ENCODE data around the gene ADAT2. TPM values are rescaled to one million over a fixed set of nuclear protein-coding genes. Genes with fewer than 3 reads are reported as not detected.

Gene ADAT2
- total RNA-seq, 2 experiments from 2014 or later = 21.4 to 22.0 TPM

DNA sequence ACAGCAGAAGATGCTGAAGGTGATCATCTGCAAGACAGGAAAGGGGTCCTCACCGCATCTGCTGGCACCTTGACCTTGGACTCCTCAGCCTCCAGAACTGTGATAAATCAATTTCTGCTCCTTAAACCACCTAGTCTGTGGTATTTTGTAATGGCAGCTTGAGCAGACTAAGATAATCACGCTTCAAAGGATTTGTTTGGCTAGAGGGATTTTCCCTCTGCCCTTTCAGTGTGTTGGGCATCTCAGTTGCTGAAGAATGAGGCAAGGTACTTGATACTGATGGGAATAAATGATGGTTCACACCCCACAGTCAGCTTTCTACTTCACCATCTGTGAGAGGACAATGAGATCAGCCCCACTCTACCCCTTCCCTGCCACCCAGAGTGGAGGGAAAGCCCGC, 60.2 kb downstream of the ADAT2 start:
- no peak for ATAC-seq
- ChIA-PET POLR2A (no interaction called here), CTCF (no interaction called here)
- peaks cover 5% of the 10 kb centered on the region for H3K27me3 Mint-ChIP-seq (ENCODE audit: low read depth)
- no peaks in the 10 kb centered on the region for H3K36me3 Mint-ChIP-seq (ENCODE audit: low read depth)
- H3K9me3 Mint-ChIP-seq (ENCODE audit: insufficient read depth) = no peaks in the 10 kb centered on the region
- no peak for DNase-seq
- no peak overlapping the region for H3K27ac Mint-ChIP-seq
- no peaks in the 10 kb centered on the region for H3K4me1 Mint-ChIP-seq (ENCODE audit: low read depth)
- H3K4me3 Mint-ChIP-seq = no peak overlapping the region

DNA sequence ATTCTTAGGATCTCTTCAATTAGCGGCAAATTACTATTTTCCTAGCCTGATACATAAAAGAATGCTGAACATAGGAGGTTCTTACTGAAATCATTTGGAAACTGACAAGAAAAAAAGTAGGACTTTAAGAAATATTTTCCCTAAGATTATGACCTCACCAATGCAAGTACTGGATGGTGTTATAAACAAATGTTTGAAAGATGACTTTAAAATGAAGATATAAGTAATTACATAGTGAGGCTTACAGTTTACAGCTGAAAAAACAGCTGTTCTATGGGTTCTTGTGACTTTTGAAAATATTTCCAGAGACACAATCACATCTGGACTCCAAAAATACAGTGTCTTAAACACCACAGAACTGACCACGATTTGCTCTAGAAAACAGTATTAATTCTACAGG, 64.9 kb downstream of the ADAT2 start:
- ChIA-PET POLR2A (interaction anchor here (0.6 kb wide), 1 partner anchor 639 kb away, joined by 4 read pairs; no protein-coding TSS in a partner anchor), CTCF (interaction anchor here (0.6 kb wide), 1 partner anchor 51 kb away, joined by 3 read pairs; no protein-coding TSS in a partner anchor)
- no peak overlapping the region for H3K27ac Mint-ChIP-seq
- peaks cover 7% of the 10 kb centered on the region for H3K27me3 Mint-ChIP-seq (ENCODE audit: low read depth)
- no peak for DNase-seq
- no peak overlapping the region for H3K4me3 Mint-ChIP-seq
- ATAC-seq = no peak
- H3K9me3 Mint-ChIP-seq (ENCODE audit: insufficient read depth) = no peaks in the 10 kb centered on the region
- no peaks in the 10 kb centered on the region for H3K4me1 Mint-ChIP-seq (ENCODE audit: low read depth)
- no peaks in the 10 kb centered on the region for H3K36me3 Mint-ChIP-seq (ENCODE audit: low read depth)

DNA sequence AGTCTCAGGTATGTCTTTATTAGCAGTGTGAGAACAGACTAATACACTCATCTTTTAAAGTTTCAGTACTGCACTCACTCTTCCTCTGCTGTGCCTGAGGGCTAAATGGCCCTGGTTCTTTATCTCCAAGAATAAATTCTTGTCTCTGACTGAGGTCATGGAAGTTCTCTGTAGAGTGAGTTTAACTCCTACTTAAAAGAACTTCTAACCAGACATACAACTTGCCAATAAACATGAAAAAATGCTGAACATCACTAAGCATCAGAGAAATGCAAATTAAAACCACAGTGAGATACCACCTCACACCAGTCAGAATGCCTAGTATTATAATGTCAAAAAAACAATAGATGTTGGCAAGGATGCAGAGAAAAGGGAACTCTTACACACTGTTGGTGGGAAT, 73.6 kb downstream of the ADAT2 start:
- H3K9me3 Mint-ChIP-seq (ENCODE audit: insufficient read depth) = no peaks in the 10 kb centered on the region
- H3K27ac Mint-ChIP-seq = no peak overlapping the region
- ATAC-seq (no peak), DNase-seq (no peak)
- ChIA-PET POLR2A (no interaction called here), CTCF (no interaction called here)
- H3K4me3 Mint-ChIP-seq = no peak overlapping the region
- H3K27me3 Mint-ChIP-seq (ENCODE audit: low read depth) = peaks cover 15% of the 10 kb centered on the region
- no peaks in the 10 kb centered on the region for H3K36me3 Mint-ChIP-seq (ENCODE audit: low read depth)
- no peaks in the 10 kb centered on the region for H3K4me1 Mint-ChIP-seq (ENCODE audit: low read depth)

DNA sequence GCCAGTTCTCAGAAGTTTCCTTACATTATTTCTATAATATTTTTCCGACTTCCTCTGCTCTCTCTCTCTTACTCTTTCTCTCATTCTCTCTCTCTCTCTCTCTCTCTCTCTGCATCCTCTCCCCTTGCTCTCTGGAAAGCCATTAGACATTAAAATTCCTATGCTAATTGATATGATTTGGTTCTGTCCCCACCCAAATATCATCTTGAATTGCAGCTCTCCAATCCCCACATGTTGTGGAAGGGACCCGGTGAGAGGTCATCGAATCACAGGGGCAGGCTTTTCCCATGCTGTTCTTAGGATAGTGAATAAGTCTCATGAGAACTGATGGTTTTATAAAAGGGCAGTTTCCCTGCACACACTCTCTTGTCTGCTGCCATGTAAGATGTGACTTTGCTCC, 74.1 kb downstream of the ADAT2 start:
- no peak overlapping the region for H3K4me3 Mint-ChIP-seq
- peaks cover 15% of the 10 kb centered on the region for H3K27me3 Mint-ChIP-seq (ENCODE audit: low read depth)
- H3K4me1 Mint-ChIP-seq (ENCODE audit: low read depth) = no peaks in the 10 kb centered on the region
- DNase-seq (no peak), ATAC-seq (no peak)
- H3K9me3 Mint-ChIP-seq (ENCODE audit: insufficient read depth) = no peaks in the 10 kb centered on the region
- CTCF ChIA-PET = no interaction called here
- no peaks in the 10 kb centered on the region for H3K36me3 Mint-ChIP-seq (ENCODE audit: low read depth)
- no peak overlapping the region for H3K27ac Mint-ChIP-seq
- POLR2A ChIA-PET = no interaction called here

DNA sequence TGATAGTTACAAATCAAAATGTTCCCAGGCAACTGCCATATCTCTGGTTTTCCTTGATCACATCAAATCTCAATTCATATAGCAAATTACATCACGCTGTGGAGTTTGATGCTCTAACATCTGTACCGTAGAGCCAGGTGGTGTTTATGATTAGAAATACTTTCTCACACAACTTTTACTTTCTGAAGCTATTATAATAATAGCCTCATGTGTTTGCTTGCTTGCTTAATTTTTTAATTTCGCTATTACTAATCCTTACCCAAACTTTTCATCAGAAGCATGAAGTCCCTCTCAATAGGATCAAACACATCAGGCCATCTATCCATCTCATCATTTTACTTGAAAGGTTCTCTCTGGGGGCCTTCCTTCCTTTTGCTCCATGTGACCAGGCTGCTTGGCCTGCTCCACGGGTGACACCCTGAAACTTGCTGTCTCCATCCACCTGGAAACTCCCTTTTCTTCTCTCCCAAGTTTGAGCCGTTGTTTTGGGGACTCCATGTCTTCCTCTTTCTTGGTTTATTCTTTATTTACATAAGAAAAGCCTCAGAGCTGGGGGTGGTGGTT, 75.4 kb downstream of the ADAT2 start:
- H3K4me3 Mint-ChIP-seq = no peak overlapping the region
- DNase-seq (no peak), ATAC-seq (no peak)
- ChIA-PET CTCF (no interaction called here), POLR2A (no interaction called here)
- peaks cover 10% of the 10 kb centered on the region for H3K27me3 Mint-ChIP-seq (ENCODE audit: low read depth)
- no peaks in the 10 kb centered on the region for H3K9me3 Mint-ChIP-seq (ENCODE audit: insufficient read depth)
- no peaks in the 10 kb centered on the region for H3K36me3 Mint-ChIP-seq (ENCODE audit: low read depth)
- no peak overlapping the region for H3K27ac Mint-ChIP-seq
- H3K4me1 Mint-ChIP-seq (ENCODE audit: low read depth) = no peaks in the 10 kb centered on the region

DNA sequence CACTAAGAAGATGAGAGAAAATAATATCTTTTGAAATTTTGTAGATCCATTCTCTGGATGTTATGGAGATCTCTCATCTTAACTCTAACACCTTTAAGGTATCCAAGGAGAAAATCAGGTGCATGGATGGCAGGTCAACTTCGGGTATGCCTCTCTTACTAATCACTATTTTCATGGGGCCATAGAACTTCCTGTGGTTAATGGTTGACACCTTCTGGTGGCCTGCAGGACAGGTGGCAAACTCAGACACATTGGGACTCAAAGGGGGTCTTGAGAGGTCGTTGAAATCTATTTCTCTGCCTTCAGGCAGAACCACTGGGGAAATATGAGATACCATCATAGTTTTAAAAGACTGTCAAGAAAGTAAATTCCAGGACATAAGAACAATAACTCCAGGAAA, 76.5 kb downstream of the ADAT2 start:
- ATAC-seq = no peak
- Mint-ChIP-seq H3K4me1 (ENCODE audit: low read depth) (no peaks in the 10 kb centered on the region), H3K27me3 (ENCODE audit: low read depth) (peaks cover 5% of the 10 kb centered on the region), H3K27ac (no peak overlapping the region), H3K9me3 (ENCODE audit: insufficient read depth) (no peaks in the 10 kb centered on the region), H3K36me3 (ENCODE audit: low read depth) (no peaks in the 10 kb centered on the region), H3K4me3 (no peak overlapping the region)
- DNase-seq = no peak
- ChIA-PET POLR2A (no interaction called here), CTCF (no interaction called here)

Other genes starting within 250 kb of the ADAT2 start
- gene PEX3, start 110 bp upstream of the ADAT2 start, total RNA-seq = 10 to 100 TPM; 14.5 to 15.1 TPM
- gene FUCA2, start 61.0 kb upstream of the ADAT2 start, total RNA-seq = 10 to 100 TPM; 10.7 to 13.8 TPM
- 10 to 100 TPM; 22.4 to 23.1 TPM for gene PHACTR2, start 227.3 kb upstream of the ADAT2 start, total RNA-seq